ENCODE results near the gene MX2.

Gene MX2

GRCh38 chr21:41366522-41367151 is 4.8 kb downstream of the MX2 start:
- DNase-seq, result peak; percentile 47

GRCh38 chr21:41367301-41367944 is 5.6 kb downstream of the MX2 start:
- DNase-seq, result peak; percentile 42

GRCh38 chr21:41367945-41368734 is 6.3 kb downstream of the MX2 start:
- peak; percentile 42 for DNase-seq

- no peak for DNase-seq
These were observed 6.9 kb downstream of the MX2 start for GRCh38 chr21:41368735-41369104.

- peak; percentile 85 for DNase-seq
These were observed 7.5 kb downstream of the MX2 start for GRCh38 chr21:41369105-41369919.

- DNase-seq, result no peak
These were observed 8.4 kb downstream of the MX2 start for GRCh38 chr21:41369920-41370839.

- no peak for DNase-seq
These were observed 9.2 kb downstream of the MX2 start for GRCh38 chr21:41370840-41371684.

GRCh38 chr21:41371685-41372030 is 9.8 kb downstream of the MX2 start:
- DNase-seq, result peak; percentile 59

- no peak for DNase-seq
These were observed 11.4 kb downstream of the MX2 start for GRCh38 chr21:41373253-41373652.

GRCh38 chr21:41373763-41374162 is 11.9 kb downstream of the MX2 start:
- no peak for DNase-seq

GRCh38 chr21:41374177-41374712 is 12.4 kb downstream of the MX2 start:
- no peak for DNase-seq

- no peak for DNase-seq
These were observed 13.2 kb downstream of the MX2 start for GRCh38 chr21:41374867-41375533.

- no peak for DNase-seq
These were observed 14.0 kb downstream of the MX2 start for GRCh38 chr21:41375875-41376274.

GRCh38 chr21:41377715-41378114 is 15.9 kb downstream of the MX2 start:
- no peak for DNase-seq

GRCh38 chr21:41378849-41379248 is 17.0 kb downstream of the MX2 start:
- DNase-seq, result no peak

- no peak for DNase-seq
These were observed 18.1 kb downstream of the MX2 start for GRCh38 chr21:41379901-41380300.

GRCh38 chr21:41381731-41382130 is 19.9 kb downstream of the MX2 start:
- no peak for DNase-seq

- DNase-seq, result no peak
These were observed 25.4 kb downstream of the MX2 start for GRCh38 chr21:41387042-41387819.

GRCh38 chr21:41387824-41388223 is 26.0 kb downstream of the MX2 start:
- DNase-seq, result no peak

GRCh38 chr21:41388259-41388658 is 26.4 kb downstream of the MX2 start:
- no peak for DNase-seq
